Measurements from ENCODE around the gene GBE1. TPM values are rescaled to one million over a fixed set of nuclear protein-coding genes. Genes with fewer than 3 reads are reported as not detected.

The GBE1 gene
- total RNA-seq, 2 donors from 2014 or later: 8.4 to 12.3 TPM

DNA sequence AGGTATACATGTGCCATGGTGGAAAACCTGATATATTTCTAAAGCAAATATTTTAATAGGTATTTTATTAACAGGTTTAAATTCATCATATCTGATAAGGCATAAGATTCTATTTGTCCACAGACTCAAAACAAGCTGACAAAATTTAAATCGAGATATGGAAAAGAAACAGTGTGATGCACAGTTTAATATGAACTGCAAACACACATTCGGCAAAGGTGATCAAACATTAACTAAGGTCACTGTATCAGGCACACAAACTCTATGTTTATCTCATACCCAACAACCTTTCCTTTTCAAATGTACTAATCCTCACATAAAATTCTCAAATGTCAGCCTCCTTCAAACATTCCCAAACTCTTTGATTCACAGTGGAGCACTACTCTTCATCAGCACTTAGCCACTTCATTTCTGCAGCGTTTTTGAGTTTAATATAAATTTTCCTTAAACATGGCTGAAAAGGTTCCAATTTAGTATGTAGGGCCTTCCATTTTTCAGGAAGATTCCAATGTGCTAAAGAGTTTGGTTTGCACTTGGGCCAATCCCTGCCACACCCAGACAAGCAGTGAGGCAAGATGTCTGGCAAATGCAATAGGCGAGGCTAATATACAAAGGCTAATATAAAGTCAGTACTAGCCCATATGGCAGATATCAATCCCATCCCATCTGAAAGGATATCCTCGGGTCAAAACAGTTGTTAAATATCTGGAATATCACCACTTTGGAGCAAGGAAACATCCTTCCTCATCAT is 84.6 kb downstream of the GBE1 start:
- 93 to 94% methylated on average over 3 to 5 of the region's 5 CpGs for WGBS, 2 experiments (ENCODE audit: insufficient coverage in 1 of 2, insufficient read length in 1 of 2)
- Mint-ChIP-seq H3K36me3 (ENCODE audit: low read depth) (no peaks in the 10 kb centered on the region), H3K27ac (no peak overlapping the region)

DNA sequence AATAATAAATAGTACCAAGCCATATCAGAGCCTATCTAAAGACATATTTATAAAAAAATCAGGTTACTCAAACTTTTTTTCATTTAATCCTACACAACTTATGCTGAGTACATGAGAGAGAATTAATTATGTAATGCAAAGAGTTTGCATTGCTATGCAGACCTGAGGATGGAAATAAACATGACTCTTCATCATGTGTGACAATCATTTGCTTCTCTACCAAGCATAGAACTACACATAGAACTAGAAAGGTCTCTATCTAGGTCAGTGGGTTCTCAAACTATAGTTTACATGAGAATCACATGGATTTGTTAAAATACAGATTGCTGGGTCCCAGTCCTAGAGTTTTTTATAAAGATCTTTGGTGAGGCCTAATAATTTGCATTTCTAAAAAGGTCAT is 86.8 kb downstream of the GBE1 start:
- H3K36me3 Mint-ChIP-seq (ENCODE audit: low read depth): no peaks in the 10 kb centered on the region
- H3K27me3 Mint-ChIP-seq (ENCODE audit: insufficient read depth): no peaks in the 10 kb centered on the region
- H3K27ac ChIP-seq (ENCODE audit: low read depth, low read length): no peak overlapping the region
- no peaks in the 10 kb centered on the region for H3K9me3 Mint-ChIP-seq
- H3K27ac Mint-ChIP-seq: no peak overlapping the region
- DNase-seq: no peak
- no peaks in the 10 kb centered on the region for H3K9me3 ChIP-seq (ENCODE audit: control insufficient read depth, low read length)
- no peaks in the 10 kb centered on the region for H3K27me3 ChIP-seq (ENCODE audit: control insufficient read depth, insufficient read depth, low read length, poor library complexity, severe bottlenecking)
- TF ChIP-seq, protein P1, sequence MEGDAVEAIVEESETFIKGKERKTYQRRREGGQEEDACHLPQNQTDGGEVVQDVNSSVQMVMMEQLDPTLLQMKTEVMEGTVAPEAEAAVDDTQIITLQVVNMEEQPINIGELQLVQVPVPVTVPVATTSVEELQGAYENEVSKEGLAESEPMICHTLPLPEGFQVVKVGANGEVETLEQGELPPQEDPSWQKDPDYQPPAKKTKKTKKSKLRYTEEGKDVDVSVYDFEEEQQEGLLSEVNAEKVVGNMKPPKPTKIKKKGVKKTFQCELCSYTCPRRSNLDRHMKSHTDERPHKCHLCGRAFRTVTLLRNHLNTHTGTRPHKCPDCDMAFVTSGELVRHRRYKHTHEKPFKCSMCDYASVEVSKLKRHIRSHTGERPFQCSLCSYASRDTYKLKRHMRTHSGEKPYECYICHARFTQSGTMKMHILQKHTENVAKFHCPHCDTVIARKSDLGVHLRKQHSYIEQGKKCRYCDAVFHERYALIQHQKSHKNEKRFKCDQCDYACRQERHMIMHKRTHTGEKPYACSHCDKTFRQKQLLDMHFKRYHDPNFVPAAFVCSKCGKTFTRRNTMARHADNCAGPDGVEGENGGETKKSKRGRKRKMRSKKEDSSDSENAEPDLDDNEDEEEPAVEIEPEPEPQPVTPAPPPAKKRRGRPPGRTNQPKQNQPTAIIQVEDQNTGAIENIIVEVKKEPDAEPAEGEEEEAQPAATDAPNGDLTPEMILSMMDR (conservative IDR thresholded peaks at IDR 0.05): no peak
- H3K9ac ChIP-seq (ENCODE audit: extremely low read depth, low read length, poor library complexity, severe bottlenecking): no peak overlapping the region
- no peak overlapping the region for H3K4me3 ChIP-seq (ENCODE audit: low read length)
- H3K4me3 Mint-ChIP-seq: no peak overlapping the region
- H3K4me1 Mint-ChIP-seq: peaks cover 10% of the 10 kb centered on the region
- H3K36me3 ChIP-seq (ENCODE audit: control insufficient read depth, insufficient read depth, low read length): no peaks in the 10 kb centered on the region
- H3K4me1 ChIP-seq (ENCODE audit: control insufficient read depth, insufficient read depth, low read length): no peaks in the 10 kb centered on the region

More for the DNA sequence above, 84.6 kb downstream of the GBE1 start:
- Mint-ChIP-seq H3K4me3 (no peak overlapping the region), H3K27me3 (ENCODE audit: insufficient read depth) (no peaks in the 10 kb centered on the region), H3K4me1 (peaks cover 7% of the 10 kb centered on the region), H3K9me3 (no peaks in the 10 kb centered on the region)
- Histone ChIP-seq H3K9me3 (ENCODE audit: control insufficient read depth, low read length) (no peaks in the 10 kb centered on the region), H3K27me3 (ENCODE audit: control insufficient read depth, insufficient read depth, low read length, poor library complexity, severe bottlenecking) (no peaks in the 10 kb centered on the region), H3K4me3 (ENCODE audit: low read length) (no peak overlapping the region), H3K4me1 (ENCODE audit: control insufficient read depth, insufficient read depth, low read length) (no peaks in the 10 kb centered on the region), H3K27ac (ENCODE audit: low read depth, low read length) (no peak overlapping the region), H3K36me3 (ENCODE audit: control insufficient read depth, insufficient read depth, low read length) (no peaks in the 10 kb centered on the region), H3K9ac (ENCODE audit: extremely low read depth, low read length, poor library complexity, severe bottlenecking) (no peak overlapping the region)
- DNase-seq: no peak
- TF ChIP-seq, protein P1 (conservative IDR thresholded peaks at IDR 0.05): no peak

DNA sequence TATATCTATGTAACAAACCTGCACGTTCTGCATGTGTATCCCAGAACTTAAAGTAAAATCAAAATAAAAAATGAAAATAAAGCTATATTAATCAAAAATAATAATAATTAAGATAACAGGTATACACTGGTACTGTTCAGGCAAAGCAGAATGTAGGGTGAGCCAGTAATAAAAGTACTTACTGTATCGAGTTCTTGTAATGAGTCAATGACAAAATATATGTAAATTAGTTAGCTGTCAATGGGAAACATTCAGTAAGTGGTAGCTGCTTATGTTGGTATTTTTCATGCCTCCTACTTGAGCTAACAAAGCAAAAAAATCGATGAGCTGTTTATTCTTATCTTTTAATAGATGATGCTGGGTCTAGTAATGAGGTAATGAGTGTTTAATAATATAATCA is 93.2 kb downstream of the GBE1 start:
- H3K4me1 Mint-ChIP-seq: peaks cover 22% of the 10 kb centered on the region

More for the DNA sequence above, 93.2 kb downstream of the GBE1 start:
- WGBS, 2 experiments (ENCODE audit: insufficient coverage in 1 of 2, insufficient read length in 1 of 2): 95 to 100% methylated on average over 1 to 2 of the region's 3 CpGs
- H3K4me3 ChIP-seq (ENCODE audit: low read length): no peak overlapping the region
- Mint-ChIP-seq H3K36me3 (ENCODE audit: low read depth) (peaks cover 2% of the 10 kb centered on the region), H3K27ac (no peak overlapping the region), H3K27me3 (ENCODE audit: insufficient read depth) (no peaks in the 10 kb centered on the region), H3K4me3 (no peak overlapping the region), H3K9me3 (peaks cover 3% of the 10 kb centered on the region)
- no peaks in the 10 kb centered on the region for H3K36me3 ChIP-seq (ENCODE audit: control insufficient read depth, insufficient read depth, low read length)
- no peak for DNase-seq
- TF ChIP-seq, protein P1 (conservative IDR thresholded peaks at IDR 0.05): no peak
- no peaks in the 10 kb centered on the region for H3K9me3 ChIP-seq (ENCODE audit: control insufficient read depth, low read length)
- H3K9ac ChIP-seq (ENCODE audit: extremely low read depth, low read length, poor library complexity, severe bottlenecking): no peak overlapping the region
- H3K27ac ChIP-seq (ENCODE audit: low read depth, low read length): no peak overlapping the region
- H3K27me3 ChIP-seq (ENCODE audit: control insufficient read depth, insufficient read depth, low read length, poor library complexity, severe bottlenecking): no peaks in the 10 kb centered on the region
- H3K4me1 ChIP-seq (ENCODE audit: control insufficient read depth, insufficient read depth, low read length): peaks cover 5% of the 10 kb centered on the region

Measured in endodermal cell (in vitro differentiated cells).